COR-L47 (cell line): Measurements from ENCODE around the gene SLC66A2.

ENCODE experiments used
- DNase-seq: peaks from one replicate; lab custom pipeline; 2025; lab: John Stamatoyannopoulos, UW

The SLC66A2 gene

DNA sequence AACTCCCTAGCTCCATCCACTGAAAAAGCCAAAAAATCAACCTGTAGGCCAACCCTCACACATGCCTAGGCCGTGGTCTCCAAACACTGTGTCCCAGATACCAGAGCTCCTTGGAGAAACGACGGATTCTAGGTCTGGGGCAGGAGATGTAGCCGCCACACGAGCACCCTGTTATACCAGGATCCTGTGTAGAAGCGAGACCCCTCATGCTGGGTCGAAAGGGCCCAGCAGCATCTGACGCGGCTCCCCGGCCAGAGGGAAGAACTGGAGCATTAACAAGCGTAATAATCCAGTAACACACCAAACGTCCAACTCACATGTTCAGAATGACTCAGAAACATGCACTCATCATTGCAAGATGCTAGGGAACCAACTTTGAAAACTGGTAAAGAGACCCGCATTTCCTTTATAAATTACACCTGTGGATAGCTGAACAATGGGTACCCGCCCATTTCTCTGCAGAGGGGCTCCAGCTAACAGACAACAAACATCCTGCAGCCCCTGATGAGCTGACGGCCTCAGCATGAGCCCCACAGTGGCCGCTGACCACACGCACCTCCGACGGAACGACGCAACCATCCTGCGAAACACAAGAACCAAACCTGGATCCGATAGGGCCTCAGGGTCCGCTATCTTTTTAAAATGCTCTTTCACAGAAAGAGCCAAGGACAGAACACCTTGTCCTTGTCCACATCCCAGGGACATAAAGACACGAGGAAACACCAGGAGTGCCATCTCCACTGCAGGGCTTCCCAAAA, 14.2 kb downstream of the SLC66A2 start:
- DNase-seq, result no peak

DNA sequence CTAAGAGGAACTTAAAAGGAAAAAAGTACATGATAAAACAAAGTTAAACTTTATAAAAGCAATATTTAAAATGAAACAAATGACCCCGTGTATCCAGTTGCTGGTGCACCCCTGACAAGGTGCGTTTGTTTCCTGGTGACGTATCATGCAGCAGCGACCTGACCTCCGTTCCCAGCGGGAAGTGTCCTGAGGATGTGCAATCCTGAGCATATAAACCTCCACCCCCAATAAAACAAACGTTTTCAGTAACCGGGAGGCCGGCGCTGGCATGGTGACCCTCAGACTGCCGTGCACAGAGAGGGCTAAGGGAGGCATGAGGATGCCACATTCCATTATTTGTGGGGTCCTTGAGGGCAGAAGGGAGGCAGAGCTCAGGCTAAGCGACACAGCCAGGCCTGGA, 14.8 kb downstream of the SLC66A2 start:
- DNase-seq, result no peak

DNA sequence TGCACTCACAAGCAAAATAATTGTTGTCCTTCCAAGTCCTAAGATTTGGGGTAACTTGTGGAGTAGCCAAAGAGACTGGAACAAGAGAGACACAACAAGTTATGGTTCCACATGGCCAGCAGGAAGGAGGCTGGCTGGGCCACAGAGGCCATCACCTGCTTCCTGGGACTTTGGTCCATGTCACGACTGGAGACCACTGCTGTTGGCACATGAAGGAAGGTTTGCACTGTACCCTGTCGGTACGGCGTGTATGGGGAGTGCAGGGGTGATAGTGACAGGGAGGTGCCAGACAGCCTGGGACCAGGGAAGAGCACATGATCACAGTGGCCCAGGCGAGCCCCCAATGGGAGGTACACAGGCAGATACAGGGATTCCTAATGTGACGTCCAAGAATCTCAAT, 15.5 kb downstream of the SLC66A2 start:
- no peak for DNase-seq

DNA sequence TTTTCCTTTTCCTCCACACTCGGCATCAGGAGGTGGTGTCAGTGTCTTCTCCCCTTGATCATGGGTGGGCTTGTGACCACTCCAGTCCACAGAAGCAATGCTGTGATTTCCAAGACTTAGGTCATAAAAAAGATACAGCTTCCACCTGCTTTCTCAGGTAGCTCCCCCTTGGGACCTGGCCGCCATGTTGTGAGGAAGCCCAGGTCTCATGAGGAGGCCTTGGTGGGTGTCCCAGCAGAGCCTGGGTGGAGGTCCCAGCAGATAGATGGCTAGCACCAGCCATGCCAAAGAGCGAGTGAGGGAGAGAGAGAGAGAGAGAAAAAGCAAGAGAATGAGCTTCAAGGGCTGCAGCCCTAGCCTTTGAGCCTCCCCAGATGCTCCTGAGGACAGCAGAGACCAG, 16.0 kb downstream of the SLC66A2 start:
- no peak for DNase-seq

DNA sequence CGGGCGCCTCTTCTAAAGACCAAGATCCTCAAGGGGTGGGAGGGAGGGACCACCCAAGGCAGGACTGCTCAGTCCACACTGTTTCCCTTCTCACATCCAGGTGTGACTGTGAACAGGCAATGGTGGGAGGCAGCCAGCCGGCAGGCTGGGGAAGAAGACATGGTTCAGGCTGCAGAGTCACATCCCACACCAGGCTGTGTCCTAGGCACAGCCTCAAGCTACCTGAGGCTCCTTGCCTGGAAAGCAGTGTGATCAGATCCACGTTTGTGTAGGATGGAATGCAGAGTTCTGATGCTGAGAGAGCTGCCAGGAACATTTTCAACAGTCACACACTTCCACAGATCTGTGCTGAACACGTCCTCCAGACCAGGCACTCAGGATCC, 16.4 kb downstream of the SLC66A2 start:
- DNase-seq, result no peak

DNA sequence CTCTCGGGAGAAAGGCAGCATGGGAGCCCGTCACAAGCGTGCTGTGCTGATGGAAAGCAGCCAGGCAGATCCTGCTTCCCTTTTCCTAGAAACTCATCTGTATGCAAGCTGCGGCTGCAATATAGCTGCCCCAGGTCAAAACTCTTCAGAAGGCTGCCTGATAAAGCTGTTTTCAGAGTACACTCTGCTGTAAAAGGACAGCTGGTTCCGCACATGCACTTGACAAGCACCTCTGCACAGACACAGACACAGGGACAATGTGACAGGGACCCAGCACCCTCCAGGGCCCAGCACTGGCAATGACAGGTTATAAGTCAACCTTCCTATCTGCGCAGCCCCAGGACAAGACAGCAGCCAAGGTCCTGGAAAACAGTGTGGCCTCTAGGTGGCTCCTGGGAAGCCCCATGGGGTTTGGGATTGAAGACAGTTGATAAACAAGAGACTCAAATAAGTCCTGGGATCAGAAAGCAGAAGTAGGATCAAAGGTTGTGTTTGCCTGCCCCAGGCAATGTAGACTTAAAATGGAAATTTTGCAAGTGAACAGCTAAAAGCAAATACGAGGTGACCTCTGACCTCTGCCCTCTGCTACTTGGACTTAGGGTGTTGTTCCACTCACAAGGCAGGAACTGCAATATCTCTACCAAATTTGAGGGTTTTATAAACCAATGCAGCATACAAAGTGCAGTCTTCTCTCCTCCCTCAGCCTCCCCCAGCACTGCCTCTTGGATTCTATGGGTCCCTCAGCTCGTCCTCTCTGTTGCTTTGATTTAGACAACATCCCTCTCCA, 16.9 kb downstream of the SLC66A2 start:
- no peak for DNase-seq

DNA sequence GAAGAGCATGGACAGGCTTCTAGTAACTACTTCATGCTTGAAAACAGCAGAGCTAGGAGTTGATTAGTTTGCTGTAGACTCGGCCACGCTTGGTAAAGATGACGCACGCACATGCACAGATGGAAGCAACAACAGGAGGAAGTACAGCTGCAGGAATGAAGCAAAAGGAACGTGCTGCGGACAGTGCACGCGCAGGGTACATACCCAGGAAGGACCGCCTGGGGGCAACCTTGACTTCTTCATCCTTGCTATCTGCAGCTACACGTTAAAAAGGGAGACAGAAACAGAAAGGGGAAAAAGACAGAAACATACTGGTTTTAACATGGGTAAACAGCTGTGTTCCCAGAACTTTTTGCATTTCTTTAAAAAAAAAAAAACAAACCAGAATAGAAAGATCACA, 17.7 kb downstream of the SLC66A2 start:
- no peak for DNase-seq

DNA sequence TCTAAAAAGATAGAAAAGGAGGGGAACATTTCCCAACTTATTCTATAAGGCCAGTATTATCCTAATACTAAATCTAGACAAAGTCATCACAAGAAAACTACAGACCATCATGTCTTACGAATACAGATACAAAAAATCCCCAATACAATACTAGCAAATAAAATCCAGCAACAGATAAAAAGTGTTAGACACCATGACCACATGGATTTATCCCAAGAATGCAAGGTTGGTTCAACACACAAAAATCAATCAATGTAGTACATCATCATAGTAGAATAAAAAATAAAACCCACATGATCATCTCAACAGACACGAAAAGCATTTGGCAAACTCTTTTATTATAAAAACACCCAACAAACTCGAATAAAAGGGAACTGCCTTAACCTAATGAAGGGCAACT, 18.5 kb downstream of the SLC66A2 start:
- DNase-seq, result no peak

DNA sequence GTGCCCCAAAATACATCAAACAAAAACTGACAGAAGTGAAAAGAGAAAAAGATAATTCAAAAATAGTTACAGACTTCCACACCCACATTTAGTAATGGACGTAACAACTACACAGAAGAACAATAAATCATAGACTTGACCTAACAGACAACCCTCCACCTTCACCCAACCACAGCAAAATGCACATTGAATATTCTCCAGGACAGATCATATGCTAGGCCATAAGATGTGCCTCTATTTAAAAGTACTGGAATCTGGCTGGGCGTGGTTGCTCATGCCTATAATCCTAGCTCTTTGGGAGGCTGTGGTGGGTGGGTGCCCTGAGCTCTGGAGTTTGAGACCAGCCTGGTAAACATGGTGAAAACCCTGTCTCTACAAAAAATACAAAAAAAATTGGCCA, 20.0 kb downstream of the SLC66A2 start:
- no peak for DNase-seq

DNA sequence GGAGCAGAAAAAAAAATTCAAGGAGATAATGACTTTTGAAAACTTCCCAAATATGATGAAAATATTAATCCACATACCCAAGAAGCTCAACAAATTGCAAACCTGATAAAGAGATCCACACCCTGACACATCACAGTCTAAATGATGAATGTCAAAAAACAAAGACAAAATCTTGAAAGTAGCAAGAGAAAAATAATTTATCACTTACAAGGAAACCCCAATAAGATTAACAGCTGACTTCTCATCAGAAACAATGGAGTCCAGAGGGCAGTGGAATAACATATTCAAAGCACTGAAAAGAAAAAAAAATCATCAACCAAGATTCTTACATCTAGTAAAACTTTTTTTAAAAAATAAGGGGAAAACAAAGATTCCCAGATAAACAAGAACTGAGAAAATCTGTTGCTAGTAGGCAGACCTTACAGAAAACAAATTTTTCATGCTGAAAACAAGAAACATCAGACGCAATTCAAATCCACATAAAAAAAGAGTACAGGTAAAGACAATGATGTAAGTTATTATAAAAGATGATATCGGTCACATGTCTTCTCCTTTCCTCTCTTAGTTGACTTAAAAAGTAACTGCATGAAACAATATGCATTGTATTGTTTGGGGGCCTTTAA, 21.3 kb downstream of the SLC66A2 start:
- DNase-seq, result no peak

DNA sequence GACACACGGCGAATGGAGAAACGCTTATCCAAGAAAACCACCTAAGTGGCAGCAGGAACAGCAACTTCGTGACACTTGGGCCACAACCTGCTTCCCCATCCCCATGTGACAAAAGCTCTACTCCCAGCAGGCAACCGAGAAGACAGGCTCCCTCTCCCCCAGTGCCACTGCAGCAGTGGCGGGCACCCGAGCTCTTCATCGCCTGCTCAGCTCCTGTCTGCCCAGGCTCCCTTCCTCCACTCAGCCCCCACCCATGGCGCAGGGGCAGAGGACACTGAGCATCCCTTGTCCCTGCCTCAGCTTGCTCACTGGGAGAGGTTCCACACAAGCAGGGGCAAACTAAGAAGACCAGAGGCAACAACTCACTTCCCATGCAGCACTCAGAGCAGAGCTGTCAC, 22.9 kb downstream of the SLC66A2 start:
- no peak for DNase-seq

DNA sequence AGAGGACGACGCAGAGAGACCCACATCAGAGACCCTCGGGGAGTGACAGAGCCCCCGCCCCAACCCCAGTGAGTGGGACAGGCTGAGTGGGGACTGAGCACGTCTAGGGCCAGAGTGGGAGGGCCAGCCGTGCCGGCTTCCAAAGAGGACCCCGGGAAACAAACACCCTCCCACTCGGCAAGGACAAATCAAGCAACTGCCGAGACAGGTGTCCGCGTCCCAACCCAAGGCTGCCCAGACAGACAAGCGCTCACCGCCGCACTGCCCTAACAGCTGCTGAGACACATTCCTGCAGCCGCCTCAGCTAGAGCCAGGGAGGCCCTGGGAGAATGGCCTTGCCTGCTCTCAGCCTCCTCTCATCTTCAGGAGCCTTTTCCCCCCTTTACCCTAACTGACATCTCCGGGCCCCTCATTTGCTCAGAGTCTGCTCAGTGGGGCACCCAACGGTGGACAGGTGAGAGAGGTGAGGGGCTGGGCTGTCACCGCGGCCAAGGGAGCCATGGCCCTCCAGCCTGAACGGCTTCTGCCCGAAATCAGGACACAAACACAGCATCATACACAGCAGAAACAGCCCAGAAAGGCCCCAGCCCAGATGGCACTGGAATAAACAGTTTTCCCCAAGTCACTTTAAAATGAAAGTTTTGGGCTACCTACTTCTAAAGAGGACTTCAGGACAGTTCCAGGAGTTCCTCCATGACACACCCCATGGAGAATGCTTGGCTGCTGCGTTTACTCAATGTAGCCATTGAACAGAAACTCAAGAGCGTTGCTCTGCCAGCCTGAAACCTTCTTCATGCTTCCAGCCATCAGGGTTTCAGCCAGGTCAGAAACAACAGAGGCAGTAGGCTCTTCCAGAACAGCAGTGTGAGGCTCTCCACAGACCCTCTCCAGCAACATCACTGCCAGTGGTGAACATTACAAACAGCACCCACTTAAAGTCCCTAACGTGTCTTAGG, 23.6 kb downstream of the SLC66A2 start:
- DNase-seq, result no peak

DNA sequence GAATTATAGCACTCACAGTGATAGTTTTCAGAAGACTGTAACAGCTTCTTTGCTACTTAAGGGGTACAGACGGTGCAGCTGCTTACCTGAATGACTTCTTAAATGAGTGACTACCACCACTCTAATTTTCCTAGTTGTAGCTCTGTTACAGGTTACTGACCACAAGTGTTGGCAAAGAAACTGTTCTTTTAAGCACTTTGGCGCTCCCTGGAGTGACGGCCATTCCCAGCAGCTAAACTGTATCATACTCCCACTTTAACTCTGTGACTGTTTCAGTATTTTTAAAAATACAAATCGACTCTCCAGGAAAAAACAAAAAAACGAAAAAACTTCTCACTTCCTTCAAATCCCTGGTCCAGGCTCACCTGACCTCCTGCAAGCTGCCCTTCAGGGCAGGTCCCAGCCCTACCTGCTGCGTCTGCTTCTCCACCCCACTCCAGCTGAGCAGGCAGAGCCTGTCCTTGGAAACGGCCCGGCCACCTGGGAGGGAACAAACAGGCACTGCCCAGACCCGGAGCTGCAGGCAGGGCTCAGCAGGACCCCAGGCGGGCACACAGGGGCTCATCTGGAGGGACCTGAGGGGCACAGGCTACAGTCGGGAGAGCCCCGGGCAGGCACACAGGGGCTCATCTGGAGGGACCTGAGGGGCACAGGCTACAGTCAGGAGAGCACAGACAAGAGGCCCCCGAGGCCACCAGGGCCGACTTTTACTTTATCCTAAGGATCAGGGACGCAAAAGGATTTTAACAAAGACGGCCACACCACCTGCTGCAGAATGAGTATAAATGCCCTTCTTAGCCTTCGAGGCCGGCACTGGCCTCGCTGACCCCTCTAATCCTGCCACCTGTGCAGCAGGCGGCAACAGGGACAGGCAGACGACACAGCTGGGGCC, 24.5 kb downstream of the SLC66A2 start:
- no peak for DNase-seq

DNA sequence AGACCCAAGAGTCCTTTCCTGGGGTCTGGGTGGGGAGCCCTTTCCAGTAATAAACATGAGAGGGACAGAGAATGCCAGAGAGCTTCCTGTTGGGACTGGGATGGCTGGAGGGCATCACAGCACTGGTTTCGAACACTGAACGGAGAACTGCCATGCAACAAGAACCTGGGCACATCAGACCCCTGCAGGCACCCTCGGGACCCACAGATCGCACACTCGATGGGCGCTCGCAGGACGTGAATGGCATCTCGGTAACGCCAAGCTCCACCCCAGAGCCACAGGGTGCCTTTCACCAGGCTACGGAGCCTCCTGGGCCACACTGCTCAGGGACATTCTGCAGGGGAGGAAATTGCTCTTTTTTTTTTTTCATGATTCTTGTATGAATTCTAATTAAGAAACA, 25.1 kb downstream of the SLC66A2 start:
- no peak for DNase-seq

DNA sequence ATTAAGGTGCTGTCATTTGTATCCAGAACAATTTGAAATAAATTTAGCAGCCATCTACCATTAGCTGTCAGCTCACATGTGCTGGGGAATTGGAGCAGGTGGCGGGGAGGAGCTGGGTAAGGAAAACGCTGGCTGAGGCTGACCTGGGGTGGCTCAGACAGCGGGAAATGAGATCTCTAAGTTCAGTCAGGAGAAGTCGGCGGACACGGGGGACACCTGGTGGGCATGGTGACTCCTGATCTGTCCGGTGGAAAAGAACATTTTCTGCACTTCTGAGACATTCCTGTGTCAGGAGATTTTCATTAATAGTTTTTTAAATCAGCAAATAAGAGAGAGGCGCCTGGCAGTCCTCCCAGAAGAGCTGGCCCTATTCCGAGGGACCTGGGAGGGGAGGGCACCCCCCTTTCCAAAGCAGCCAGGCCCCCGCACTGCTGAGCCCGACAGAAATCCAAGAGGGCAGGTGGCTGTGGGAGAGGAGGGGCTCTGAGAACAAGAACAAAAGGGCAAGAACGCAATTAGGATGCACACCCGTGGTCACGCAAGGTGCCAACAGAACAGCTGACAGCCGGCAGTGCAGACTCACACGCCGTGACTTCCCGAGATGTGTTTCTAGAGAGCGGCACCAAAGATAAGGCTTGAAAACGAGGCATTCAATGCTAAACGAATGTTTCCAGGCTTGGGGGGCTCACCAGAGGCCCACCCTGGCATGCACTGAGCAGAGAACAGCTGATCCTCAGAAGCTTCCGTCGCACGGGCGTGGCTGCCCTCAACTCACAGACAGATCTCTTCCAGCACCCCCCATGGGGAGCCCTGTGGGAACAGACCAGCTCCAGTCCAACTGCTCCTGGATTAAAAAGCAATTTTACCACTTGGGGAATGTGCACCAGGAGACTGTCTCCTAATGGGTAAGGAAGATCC, 26.4 kb downstream of the SLC66A2 start:
- peak; percentile 91 for DNase-seq

DNA sequence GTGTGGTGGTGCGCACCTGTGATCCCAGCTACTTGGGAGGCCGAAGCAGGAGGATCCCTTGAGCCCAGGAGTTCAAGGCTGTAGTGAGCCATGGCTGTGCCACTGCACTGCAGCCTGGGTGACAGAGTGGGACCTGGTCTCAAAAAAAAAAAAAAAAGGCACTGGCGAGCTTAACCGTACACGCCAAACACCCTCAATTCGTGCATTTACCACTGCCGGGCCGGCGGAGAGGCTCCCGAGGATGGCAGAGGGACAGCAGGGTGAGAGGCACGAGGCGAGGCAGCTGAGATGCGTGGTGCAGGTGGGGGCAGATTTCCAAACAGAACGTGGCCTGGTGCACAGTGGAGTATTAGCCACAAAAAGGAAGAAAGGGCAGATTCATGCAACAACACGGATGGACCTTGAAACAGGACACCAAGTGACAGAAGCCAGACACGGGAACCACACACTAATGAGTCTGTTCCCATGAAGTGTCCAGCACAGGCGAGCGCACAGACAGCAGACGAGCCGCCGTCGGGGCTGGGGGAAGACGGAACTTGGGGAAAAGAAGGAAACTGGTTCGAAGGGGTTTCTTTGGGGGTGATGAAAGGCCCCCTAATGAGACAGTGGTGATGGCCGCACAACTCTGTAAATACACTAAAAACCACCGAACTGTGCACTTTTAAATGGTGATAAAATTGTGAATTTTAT, 27.4 kb downstream of the SLC66A2 start:
- DNase-seq, result no peak

DNA sequence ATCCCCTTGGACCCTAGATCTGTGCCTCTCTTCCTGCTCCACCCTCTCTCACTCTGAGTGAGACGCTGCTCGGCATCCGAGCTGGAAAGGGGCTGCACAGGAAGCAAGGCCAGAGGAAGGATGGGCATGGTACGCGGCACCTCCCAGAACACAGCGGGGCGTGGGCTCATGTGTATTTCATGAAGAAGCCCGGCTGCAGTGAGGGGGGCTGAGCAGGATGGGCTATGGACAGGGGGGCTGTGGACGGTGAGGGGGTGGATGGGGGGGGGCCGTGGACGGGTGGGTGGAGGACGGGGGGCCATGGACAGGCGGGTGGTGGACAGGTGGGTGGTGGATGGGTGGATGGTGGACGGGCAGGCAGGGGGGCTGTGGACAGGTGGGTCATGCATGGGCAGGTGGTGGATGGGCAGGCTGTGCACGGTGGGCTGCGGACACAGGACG, 28.5 kb downstream of the SLC66A2 start:
- DNase-seq, result no peak

DNA sequence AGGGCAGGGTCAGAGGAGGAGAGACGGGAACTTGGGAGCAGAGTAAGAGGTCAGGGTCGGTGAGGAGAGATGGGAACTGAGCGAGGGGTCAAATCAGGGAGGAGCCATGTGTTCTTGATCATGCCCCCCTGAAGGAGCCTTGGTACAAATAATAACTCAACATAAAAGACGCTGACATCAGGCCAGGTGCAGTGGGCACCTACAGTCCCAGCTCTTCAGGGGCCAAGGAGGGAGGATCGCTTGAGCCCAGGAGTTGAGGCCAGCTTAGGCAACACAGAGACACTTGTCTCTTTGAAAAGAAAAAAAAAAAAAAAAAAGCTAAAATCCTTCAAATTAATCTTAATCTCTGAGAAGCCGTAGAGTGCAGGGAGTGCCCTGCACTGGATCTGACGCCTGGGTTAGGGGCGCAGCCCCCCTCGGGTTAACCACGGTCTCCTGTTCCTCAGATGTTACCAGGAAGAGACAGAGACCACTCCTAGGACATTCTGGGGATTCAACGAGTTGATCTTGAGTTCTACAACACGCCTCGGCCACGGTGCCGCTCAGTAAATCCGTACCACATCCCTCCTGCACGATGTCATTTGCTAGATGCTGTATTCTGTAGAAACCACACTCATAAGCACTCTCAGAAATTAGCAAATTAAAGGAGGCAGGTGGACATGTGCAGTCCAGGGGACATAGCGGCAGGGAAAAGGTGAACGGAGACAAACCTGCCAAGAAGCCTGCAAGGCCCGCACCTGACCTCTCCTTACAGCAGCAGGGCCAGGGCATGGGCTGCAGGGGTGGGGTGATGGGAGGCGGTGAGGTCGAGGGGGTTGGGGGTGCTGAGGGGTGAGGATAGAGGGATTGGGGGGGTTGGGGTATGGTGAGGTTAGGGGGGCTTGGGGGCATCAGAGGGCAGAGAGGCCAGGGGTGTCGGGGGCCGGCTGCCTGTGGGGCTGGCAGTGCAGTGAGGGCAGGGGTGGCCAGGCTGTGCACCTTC, 29.2 kb downstream of the SLC66A2 start:
- no peak for DNase-seq
